ENCODE data around the gene CFAP97D1. TPM values are rescaled to one million over a fixed set of nuclear protein-coding genes. Genes with fewer than 3 reads are reported as not detected.
A peak's percentile ranks its signal among the peaks of the same experiment; 100 is the strongest.

The CFAP97D1 gene
- total and polyA plus RNA-seq, 10 of the 15 experiments (the other 5 are each of a cell fraction or from before 2014, with no cell fraction given), result 0.13 TPM; not detected in 9

GRCh38 chr17:43753493-43754129 is 26.6 kb upstream of the CFAP97D1 start (continued):
- TF ChIP-seq REST (IDR thresholded peaks at IDR 0.05; ENCODE audit: low read depth, low read length) (no peak), SMAD1 (IDR thresholded peaks at IDR 0.05; ENCODE audit: low read depth, partially characterized antibody) (no peak), STAT3 (IDR thresholded peaks at IDR 0.05; ENCODE audit: low read depth, low read length) (no peak), NFXL1 (IDR thresholded peaks at IDR 0.05; ENCODE audit: borderline replicate concordance) (no peak), PAX8 (IDR thresholded peaks at IDR 0.05) (no peak), MXI1 (IDR thresholded peaks at IDR 0.05; ENCODE audit: low read depth, low read length) (no peak), HDGF (IDR thresholded peaks at IDR 0.05) (no peak), EGR1 (IDR thresholded peaks at IDR 0.05; ENCODE audit: borderline replicate concordance in 1 of 2, low read depth in 2 of 2, low read length in 2 of 2) (no peak), PKNOX1 (IDR thresholded peaks at IDR 0.05) (peak; percentile 44; the same call in 1 of the 2 replicates), MEF2B (IDR thresholded peaks at IDR 0.05; ENCODE audit: partially characterized antibody, poor library complexity, severe bottlenecking) (no peak), GATAD2B (conservative IDR thresholded peaks at IDR 0.05; ENCODE audit: low read depth) (no peak), CBFB (IDR thresholded peaks at IDR 0.05; ENCODE audit: low read depth) (no peak), SMC3 (IDR thresholded peaks at IDR 0.05; ENCODE audit: borderline replicate concordance, low read length) (no peak), LARP7 (IDR thresholded peaks at IDR 0.05) (no peak), SUPT20H (IDR thresholded peaks at IDR 0.05; ENCODE audit: borderline replicate concordance, control insufficient read depth, low read depth, low read length) (no peak), JUNB (IDR thresholded peaks at IDR 0.05) (peak; percentile 16; the same call in 1 of the 2 replicates), ASH2L (IDR thresholded peaks at IDR 0.05; ENCODE audit: borderline replicate concordance, low read depth) (no peak), BRCA1 (IDR thresholded peaks at IDR 0.05; ENCODE audit: low read depth, low read length) (no peak), NR2F1 (conservative IDR thresholded peaks at IDR 0.05) (peak; percentile 63), ZSCAN29 (IDR thresholded peaks at IDR 0.05) (no peak), ZNF274 (IDR thresholded peaks at IDR 0.05; ENCODE audit: insufficient read depth, insufficient read length) (no peak), BMI1 (IDR thresholded peaks at IDR 0.05; ENCODE audit: borderline replicate concordance) (0 out of 2 replicates have a peak, but pooled peaks have one; percentile 23)
- TF ChIP-seq, protein P1, sequence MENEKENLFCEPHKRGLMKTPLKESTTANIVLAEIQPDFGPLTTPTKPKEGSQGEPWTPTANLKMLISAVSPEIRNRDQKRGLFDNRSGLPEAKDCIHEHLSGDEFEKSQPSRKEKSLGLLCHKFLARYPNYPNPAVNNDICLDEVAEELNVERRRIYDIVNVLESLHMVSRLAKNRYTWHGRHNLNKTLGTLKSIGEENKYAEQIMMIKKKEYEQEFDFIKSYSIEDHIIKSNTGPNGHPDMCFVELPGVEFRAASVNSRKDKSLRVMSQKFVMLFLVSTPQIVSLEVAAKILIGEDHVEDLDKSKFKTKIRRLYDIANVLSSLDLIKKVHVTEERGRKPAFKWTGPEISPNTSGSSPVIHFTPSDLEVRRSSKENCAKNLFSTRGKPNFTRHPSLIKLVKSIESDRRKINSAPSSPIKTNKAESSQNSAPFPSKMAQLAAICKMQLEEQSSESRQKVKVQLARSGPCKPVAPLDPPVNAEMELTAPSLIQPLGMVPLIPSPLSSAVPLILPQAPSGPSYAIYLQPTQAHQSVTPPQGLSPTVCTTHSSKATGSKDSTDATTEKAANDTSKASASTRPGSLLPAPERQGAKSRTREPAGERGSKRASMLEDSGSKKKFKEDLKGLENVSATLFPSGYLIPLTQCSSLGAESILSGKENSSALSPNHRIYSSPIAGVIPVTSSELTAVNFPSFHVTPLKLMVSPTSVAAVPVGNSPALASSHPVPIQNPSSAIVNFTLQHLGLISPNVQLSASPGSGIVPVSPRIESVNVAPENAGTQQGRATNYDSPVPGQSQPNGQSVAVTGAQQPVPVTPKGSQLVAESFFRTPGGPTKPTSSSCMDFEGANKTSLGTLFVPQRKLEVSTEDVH (IDR thresholded peaks at IDR 0.05; ENCODE audit: low read depth, partially characterized antibody), result no peak

All from GM12878 (cell line).